Stomach (tissue), 4 donors: Measurements from ENCODE around the gene UNC5B.

ENCODE experiments used
- POLR2A ChIP-seq, 4 donors: fragments of 450-650 bp; IDR thresholded peaks; one replicate each; pipeline ENCODE4 v1.6.1; 2016; ENCODE audit warnings: antibody characterized with exemption in 4 of 4, control low read depth in 2 of 4, mild to moderate bottlenecking in 1 of 4, moderate library complexity in 1 of 4
- TF ChIP-seq, protein P1 (sequence below), 7 experiments: fragments of 450-650 bp in 4 of 7; fragments of 200-600 bp in 3 of 7; sonication (generic) in 3 of 7; IDR thresholded peaks; one replicate each; pipeline ENCODE4 v1.5.1; 2016 to 2019; ENCODE audit warnings: antibody characterized with exemption in 7 of 7, control low read depth in 2 of 7, mild to moderate bottlenecking in 1 of 7

GRCh38 chr10:71221586-71222202 lies 9.3 kb downstream of the UNC5B start:
- TF ChIP-seq, protein P1, sequence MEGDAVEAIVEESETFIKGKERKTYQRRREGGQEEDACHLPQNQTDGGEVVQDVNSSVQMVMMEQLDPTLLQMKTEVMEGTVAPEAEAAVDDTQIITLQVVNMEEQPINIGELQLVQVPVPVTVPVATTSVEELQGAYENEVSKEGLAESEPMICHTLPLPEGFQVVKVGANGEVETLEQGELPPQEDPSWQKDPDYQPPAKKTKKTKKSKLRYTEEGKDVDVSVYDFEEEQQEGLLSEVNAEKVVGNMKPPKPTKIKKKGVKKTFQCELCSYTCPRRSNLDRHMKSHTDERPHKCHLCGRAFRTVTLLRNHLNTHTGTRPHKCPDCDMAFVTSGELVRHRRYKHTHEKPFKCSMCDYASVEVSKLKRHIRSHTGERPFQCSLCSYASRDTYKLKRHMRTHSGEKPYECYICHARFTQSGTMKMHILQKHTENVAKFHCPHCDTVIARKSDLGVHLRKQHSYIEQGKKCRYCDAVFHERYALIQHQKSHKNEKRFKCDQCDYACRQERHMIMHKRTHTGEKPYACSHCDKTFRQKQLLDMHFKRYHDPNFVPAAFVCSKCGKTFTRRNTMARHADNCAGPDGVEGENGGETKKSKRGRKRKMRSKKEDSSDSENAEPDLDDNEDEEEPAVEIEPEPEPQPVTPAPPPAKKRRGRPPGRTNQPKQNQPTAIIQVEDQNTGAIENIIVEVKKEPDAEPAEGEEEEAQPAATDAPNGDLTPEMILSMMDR (IDR thresholded peaks at IDR 0.05) = no peak
- TF ChIP-seq POLR2A (IDR thresholded peaks at IDR 0.05) = no peak
